Neural cell (in vitro differentiated cells): Measurements from ENCODE around the gene REEP1. TPM values are rescaled to one million over a fixed set of nuclear protein-coding genes. Genes with fewer than 3 reads are reported as not detected.

Experiments
- H2AFZ ChIP-seq: fragments of 200-600, 300-800 bp; sonication (generic), shearing (Covaris generic); 2 replicates; pipeline ENCODE4 v1.6.0; 2014; ENCODE audit warnings: low read depth, mild to moderate bottlenecking, antibody characterized with exemption, low read length, moderate library complexity
- H3F3A ChIP-seq: fragments of 200-600 bp; shearing (Covaris generic); 2 replicates; pipeline ENCODE4 v1.6.1; 2016; ENCODE audit warnings: mild to moderate bottlenecking, moderate library complexity, mixed read lengths, antibody characterized with exemption, low read length; ENCODE audit not compliant: insufficient read depth, poor library complexity, severe bottlenecking
- H3K27ac ChIP-seq: fragments of 200-600, 300-800 bp; sonication (generic), shearing (Covaris generic); 2 replicates; pipeline ENCODE4 v1.5.1; 2014; ENCODE audit warnings: mild to moderate bottlenecking, low read length, moderate library complexity
- H3K27me3 ChIP-seq: fragments of 300-800, 200-600 bp; sonication (generic), shearing (Covaris generic); 2 replicates; pipeline ENCODE4 v1.6.0; 2014; ENCODE audit warnings: mild to moderate bottlenecking, low read depth, low read length, moderate library complexity; ENCODE audit not compliant: insufficient read depth
- H3K36me3 ChIP-seq: fragments of 300-800, 200-600 bp; sonication (generic), shearing (Covaris generic); 2 replicates; pipeline ENCODE4 v1.5.1; 2014; ENCODE audit warnings: mild to moderate bottlenecking, antibody characterized with exemption, low read length, moderate library complexity; ENCODE audit not compliant: insufficient read depth
- H3K4me2 ChIP-seq: fragments of 300-800, 200-600 bp; sonication (generic), shearing (Covaris generic); 2 replicates; pipeline ENCODE4 v1.6.0; 2014; ENCODE audit warnings: mild to moderate bottlenecking, low read length
- H3K4me3 ChIP-seq: fragments of 300-800, 200-600 bp; sonication (generic), shearing (Covaris generic); 2 replicates; pipeline ENCODE4 v1.5.1; 2014; ENCODE audit warnings: mild to moderate bottlenecking, low read length, moderate library complexity
- H3K79me2 ChIP-seq: fragments of 200-600 bp; shearing (Covaris generic); replicated peaks from 2 replicates; pipeline ENCODE4 v1.6.0; 2014; ENCODE audit warnings: mild to moderate bottlenecking, low read length, moderate library complexity; ENCODE audit not compliant: insufficient read depth
- H3K9ac ChIP-seq: fragments of 300-800, 200-600 bp; sonication (generic), shearing (Covaris generic); 2 replicates; pipeline ENCODE4 v1.6.1; 2016; ENCODE audit warnings: mild to moderate bottlenecking, low read length, mixed read lengths
- H3K9me2 ChIP-seq: fragments of 200-600 bp; shearing (Covaris generic); 2 replicates; pipeline ENCODE4 v1.6.1; 2016; ENCODE audit warnings: mild to moderate bottlenecking, low read length, mixed read lengths; ENCODE audit not compliant: insufficient read depth
- H3K9me3 ChIP-seq: fragments of 200-600, 300-800 bp; sonication (generic), shearing (Covaris generic); 2 replicates; pipeline ENCODE4 v1.6.1; 2016; ENCODE audit warnings: mild to moderate bottlenecking, mixed run types, low read length, moderate library complexity, mixed read lengths
- H4K20me1 ChIP-seq: fragments of 200-600 bp; shearing (Covaris generic); 2 replicates; pipeline ENCODE4 v1.6.1; 2016; ENCODE audit warnings: mild to moderate bottlenecking, mixed run types; ENCODE audit not compliant: insufficient read depth
- CTCF ChIP-seq: fragments of 450-650 bp; IDR thresholded peaks from 2 replicates; pipeline ENCODE4 v1.5.1; 2014; ENCODE audit warnings: antibody characterized with exemption, mild to moderate bottlenecking, moderate library complexity; ENCODE audit not compliant: poor library complexity, severe bottlenecking
- EP300 ChIP-seq: fragments of 450-650 bp; conservative IDR thresholded peaks from 2 replicates; pipeline ENCODE4 v1.6.1; 2014; ENCODE audit warnings: antibody characterized with exemption, mild to moderate bottlenecking, moderate library complexity; ENCODE audit not compliant: poor library complexity, severe bottlenecking
- EZH2 ChIP-seq: fragments of 200-600, 300-800 bp; shearing (Covaris generic), sonication (generic); IDR thresholded peaks from 2 replicates; pipeline ENCODE4 v1.6.1; 2014; ENCODE audit warnings: antibody characterized with exemption, low read length, borderline replicate concordance, mild to moderate bottlenecking; ENCODE audit not compliant: insufficient read depth, poor library complexity, severe bottlenecking
- MXI1 ChIP-seq: fragments of 450-650 bp; conservative IDR thresholded peaks from 2 replicates; pipeline ENCODE4 v1.6.1; 2014; ENCODE audit warnings: antibody characterized with exemption, mild to moderate bottlenecking; ENCODE audit not compliant: poor library complexity, severe bottlenecking
- POLR2AphosphoS5 ChIP-seq: IDR thresholded peaks from 2 replicates; pipeline ENCODE4 v1.6.1; 2012
- RAD21 ChIP-seq: fragments of 450-650 bp; conservative IDR thresholded peaks from 2 replicates; pipeline ENCODE4 v1.6.1; 2014; ENCODE audit warnings: antibody characterized with exemption, mild to moderate bottlenecking, moderate library complexity
- REST ChIP-seq: IDR thresholded peaks from 2 replicates; pipeline ENCODE4 v1.6.1; 2012; ENCODE audit warnings: borderline replicate concordance
- SMC3 ChIP-seq: fragments of 450-650 bp; conservative IDR thresholded peaks from 2 replicates; pipeline ENCODE4 v1.6.1; 2014; ENCODE audit warnings: antibody characterized with exemption, mild to moderate bottlenecking, moderate library complexity; ENCODE audit not compliant: poor library complexity
- TAF1 ChIP-seq: IDR thresholded peaks from 2 replicates; pipeline ENCODE4 v1.6.1; 2012; ENCODE audit warnings: low read depth
- polyA plus RNA-seq: library from polyadenylated mRNA; depleted of rRNA; stranded (reverse); fragments of >200 nt; gene quantifications from 2 replicates; pipeline ENCODE4 v1.2.3, GENCODE V29; 2014

REEP1 gene
- polyA plus RNA-seq, 1 donor from 2014 or later = 121 TPM

DNA sequence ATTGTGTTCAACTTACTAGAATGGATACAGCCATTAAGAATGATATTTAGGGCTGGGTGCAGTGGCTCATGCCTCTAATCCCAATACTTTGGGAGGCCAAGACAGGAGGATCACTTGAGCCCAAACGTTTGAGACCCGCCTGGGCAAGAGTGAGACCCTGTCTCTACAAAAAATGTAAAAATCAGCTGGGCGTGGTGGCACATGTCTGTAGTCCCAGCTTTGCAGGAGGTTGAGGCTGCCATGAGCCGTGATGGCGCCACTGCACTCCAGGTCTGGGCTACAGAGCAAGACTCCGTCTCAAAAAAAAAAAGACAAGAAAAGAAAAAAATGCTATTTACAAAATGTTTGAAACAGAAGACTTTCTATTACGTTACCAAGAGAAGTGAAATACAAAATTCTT is 30.0 kb downstream of the REEP1 start:
- no peaks in the 10 kb centered on the region for H3K9me3 ChIP-seq
- no peaks in the 10 kb centered on the region for H4K20me1 ChIP-seq
- TF ChIP-seq POLR2AphosphoS5 = no peak
- TF ChIP-seq RAD21 = no peak
- no peak for TF ChIP-seq REST
- H3K4me3 ChIP-seq = no peak overlapping the region
- H3F3A ChIP-seq = no peaks in the 10 kb centered on the region
- H3K27ac ChIP-seq = no peak overlapping the region
- no peak overlapping the region for H3K9ac ChIP-seq
- no peak overlapping the region for H2AFZ ChIP-seq
- H3K4me2 ChIP-seq = no peak overlapping the region
- H3K9me2 ChIP-seq = no peaks in the 10 kb centered on the region
- no peaks in the 10 kb centered on the region for H3K27me3 ChIP-seq
- no peaks in the 10 kb centered on the region for H3K79me2 ChIP-seq
- H3K36me3 ChIP-seq = no peaks in the 10 kb centered on the region

- H3K27me3 ChIP-seq = no peaks in the 10 kb centered on the region
- no peaks in the 10 kb centered on the region for H4K20me1 ChIP-seq
- no peak overlapping the region for H3K27ac ChIP-seq
- no peaks in the 10 kb centered on the region for H3F3A ChIP-seq
- no peak overlapping the region for H2AFZ ChIP-seq
- no peak overlapping the region for H3K4me3 ChIP-seq
- H3K9me2 ChIP-seq = no peaks in the 10 kb centered on the region
- no peaks in the 10 kb centered on the region for H3K9me3 ChIP-seq
- no peaks in the 10 kb centered on the region for H3K79me2 ChIP-seq
- H3K9ac ChIP-seq = no peak overlapping the region
- H3K4me2 ChIP-seq = no peak overlapping the region
- H3K36me3 ChIP-seq = no peaks in the 10 kb centered on the region
- TF ChIP-seq RAD21 (no peak), POLR2AphosphoS5 (no peak), REST (no peak), EP300 (no peak)
These were observed 31.5 kb downstream of the REEP1 start for GRCh38 chr2:86305915-86306254.

GRCh38 chr2:86305195-86305914 is 32.1 kb downstream of the REEP1 start:
- Histone ChIP-seq H3K9me3 (no peaks in the 10 kb centered on the region), H3K36me3 (no peaks in the 10 kb centered on the region), H4K20me1 (no peaks in the 10 kb centered on the region), H3K4me2 (no peak overlapping the region), H3F3A (no peaks in the 10 kb centered on the region), H3K9ac (no peak overlapping the region), H3K4me3 (no peak overlapping the region), H2AFZ (no peak overlapping the region), H3K9me2 (no peaks in the 10 kb centered on the region), H3K79me2 (no peaks in the 10 kb centered on the region), H3K27me3 (no peaks in the 10 kb centered on the region), H3K27ac (no peak overlapping the region)
- TF ChIP-seq EP300 = no peak
- no peak for TF ChIP-seq TAF1
- TF ChIP-seq MXI1 = no peak
- no peak for TF ChIP-seq RAD21
- no peak for TF ChIP-seq REST
- TF ChIP-seq SMC3 = no peak
- no peak for TF ChIP-seq POLR2AphosphoS5
- TF ChIP-seq EZH2 = no peak
- no peak for TF ChIP-seq CTCF
